HEK293 (cell line): ENCODE measurements around the gene RAD23B.

Experiments
- CTCF ChIA-PET: fragments of 350-600 bp; formaldehyde crosslinking; extraction: SDS; loops from one replicate; lab custom pipeline; 2021; ENCODE audit warnings: antibody characterized with exemption; lab: Yijun Ruan, JAX
- POLR2A ChIA-PET: fragments of 300-600 bp; formaldehyde crosslinking; extraction: SDS; loops from one replicate; lab custom pipeline; 2020; ENCODE audit warnings: antibody characterized with exemption, inconsistent platforms; lab: Yijun Ruan, JAX
- H3K27ac ChIP-seq: fragments of 200-500 bp; sonication (Bioruptor generic); 2 replicates; pipeline ENCODE4 v1.5.1; 2014; ENCODE audit warnings: low read depth, low read length, control low read depth, inconsistent platforms; ENCODE audit errors: extremely low read depth
- H3K36me3 ChIP-seq, 2 experiments: fragments of 200-500 bp in 1 of 2; sonication (Bioruptor generic) in 1 of 2; 1 replicate in 1 of 2; 2 replicates in 1 of 2; pipeline ENCODE4 v1.5.1; 2014 to 2017; ENCODE audit warnings: inconsistent platforms in 2 of 2, low read length in 2 of 2; ENCODE audit not compliant: control insufficient read depth in 2 of 2, insufficient read depth in 1 of 2
- H3K4me1 ChIP-seq: fragments of 200-500 bp; sonication (Bioruptor generic); 2 replicates; pipeline ENCODE4 v1.5.1; 2014; ENCODE audit warnings: mild to moderate bottlenecking, low read length, inconsistent platforms; ENCODE audit not compliant: control insufficient read depth, insufficient read depth
- H3K4me3 ChIP-seq: 2 replicates; pipeline ENCODE4 v1.5.1; 2011; ENCODE audit warnings: low read depth, mild to moderate bottlenecking, control low read depth, low read length, moderate library complexity
- H3K9me3 ChIP-seq: fragments of 200-500 bp; sonication (Bioruptor generic); 2 replicates; pipeline ENCODE4 v1.5.1; 2014; ENCODE audit warnings: low read depth, low read length, inconsistent platforms; ENCODE audit not compliant: control insufficient read depth, insufficient read depth
- KLF9 ChIP-seq: fragments of 450-650 bp; formaldehyde crosslinking; IDR thresholded peaks from 2 replicates; pipeline ENCODE4 v1.5.1; 2016; ENCODE audit warnings: missing biosample characterization, missing genetic modification characterization, low read depth
- OSR2 ChIP-seq: fragments of 450-650 bp; formaldehyde crosslinking; IDR thresholded peaks from 2 replicates; pipeline ENCODE4 v1.5.1; 2016; ENCODE audit warnings: missing biosample characterization, missing genetic modification characterization
- TSHZ1 ChIP-seq: fragments of 450-650 bp; formaldehyde crosslinking; IDR thresholded peaks from 2 replicates; pipeline ENCODE4 v1.5.1; 2016; ENCODE audit warnings: missing biosample characterization, missing genetic modification characterization, borderline replicate concordance
- ZBTB17 ChIP-seq: fragments of 450-650 bp; formaldehyde crosslinking; IDR thresholded peaks from 2 replicates; pipeline ENCODE4 v1.5.1; 2016; ENCODE audit warnings: missing biosample characterization, missing genetic modification characterization
- ZNF114 ChIP-seq: fragments of 450-650 bp; formaldehyde crosslinking; IDR thresholded peaks from 2 replicates; pipeline ENCODE4 v1.5.0; 2017; ENCODE audit warnings: missing biosample characterization, missing genetic modification characterization
- ZNF121 ChIP-seq: fragments of 450-650 bp; formaldehyde crosslinking; IDR thresholded peaks from 2 replicates; pipeline ENCODE4 v1.5.1; 2016; ENCODE audit warnings: missing biosample characterization, missing genetic modification characterization
- ZNF16 ChIP-seq: fragments of 450-650 bp; formaldehyde crosslinking; IDR thresholded peaks from 2 replicates; pipeline ENCODE4 v1.5.1; 2016; ENCODE audit warnings: low read depth, missing biosample characterization, missing genetic modification characterization
- ZNF221 ChIP-seq: fragments of 450-650 bp; formaldehyde crosslinking; IDR thresholded peaks from 2 replicates; pipeline ENCODE4 v1.5.1; 2017; ENCODE audit warnings: missing biosample characterization, missing genetic modification characterization, borderline replicate concordance
- ZNF274 ChIP-seq, 2 experiments: fragments of 200-500 bp in 1 of 2; fragments of 450-650 bp in 1 of 2; sonication (Bioruptor generic) in 1 of 2; formaldehyde crosslinking in 1 of 2; IDR thresholded peaks; 2 replicates each; pipeline versions ENCODE4 v1.5.1 to v1.6.1; 2014 to 2016; ENCODE audit warnings: borderline replicate concordance in 1 of 2, inconsistent platforms in 1 of 2, low read length in 1 of 2, missing biosample characterization in 1 of 2, missing genetic modification characterization in 1 of 2
- ZNF280C ChIP-seq: fragments of 450-650 bp; formaldehyde crosslinking; IDR thresholded peaks from 2 replicates; pipeline ENCODE4 v1.5.1; 2016; ENCODE audit warnings: missing biosample characterization, missing genetic modification characterization
- ZNF488 ChIP-seq: fragments of 450-650 bp; formaldehyde crosslinking; IDR thresholded peaks from 2 replicates; pipeline ENCODE4 v1.5.1; 2016; ENCODE audit warnings: missing biosample characterization, missing genetic modification characterization
- ZNF555 ChIP-seq: fragments of 450-650 bp; formaldehyde crosslinking; conservative IDR thresholded peaks from 2 replicates; pipeline ENCODE4 v1.5.1; 2017; ENCODE audit warnings: missing biosample characterization, mild to moderate bottlenecking, missing genetic modification characterization, inconsistent platforms
- ZNF600 ChIP-seq: fragments of 450-650 bp; formaldehyde crosslinking; IDR thresholded peaks from 2 replicates; pipeline ENCODE4 v1.5.1; 2016; ENCODE audit warnings: missing biosample characterization, missing genetic modification characterization
- ZNF692 ChIP-seq: fragments of 450-650 bp; formaldehyde crosslinking; IDR thresholded peaks from 2 replicates; pipeline ENCODE4 v1.5.1; 2016; ENCODE audit warnings: missing biosample characterization, missing genetic modification characterization
- ZNF830 ChIP-seq: fragments of 450-650 bp; IDR thresholded peaks from 2 replicates; pipeline ENCODE4 v1.5.0; 2018; ENCODE audit warnings: missing biosample characterization, missing genetic modification characterization, low read depth, mild to moderate bottlenecking, moderate library complexity
- ZNF843 ChIP-seq: fragments of 450-650 bp; formaldehyde crosslinking; IDR thresholded peaks from 2 replicates; pipeline ENCODE4 v1.5.1; 2016; ENCODE audit warnings: missing biosample characterization, missing genetic modification characterization
- TF ChIP-seq, protein P1 (sequence below): fragments of 450-650 bp; formaldehyde crosslinking; IDR thresholded peaks from 2 replicates; pipeline ENCODE4 v1.5.1; 2017; ENCODE audit warnings: missing biosample characterization, missing genetic modification characterization

Gene RAD23B

GRCh38 chr9:107336718-107337360 lies 53.8 kb downstream of the RAD23B start:
- TF ChIP-seq ZNF555 (tag by site-specific recombination) (no peak), ZNF121 (no peak), ZNF280C (tag by site-specific recombination) (no peak), ZNF114 (tag by site-specific recombination) (no peak), ZNF692 (tag by site-specific recombination) (no peak), ZNF830 (tag by site-specific recombination) (no peak)
- Histone ChIP-seq H3K9me3 (no peaks in the 10 kb centered on the region), H3K4me1 (no peaks in the 10 kb centered on the region), H3K4me3 (no peak overlapping the region), H3K36me3 (peaks cover 3 to 74% of the 10 kb centered on the region in 2 experiments; a peak in 1 of 3 replicates), H3K27ac (no peak overlapping the region)
- ChIA-PET CTCF (interaction anchor here (0.6 kb wide), 1 partner anchor 54 kb away, joined by 3 read pairs; no protein-coding TSS in a partner anchor), POLR2A (no interaction called here)

GRCh38 chr9:107337676-107338590 lies 54.9 kb downstream of the RAD23B start:
- H3K27ac ChIP-seq, result no peak overlapping the region
- ChIA-PET POLR2A (no interaction called here), CTCF (interaction anchor here (0.7 kb wide), 1 partner anchor 114 kb away, joined by 3 read pairs; no protein-coding TSS in a partner anchor)
- no peaks in the 10 kb centered on the region for H3K9me3 ChIP-seq
- TF ChIP-seq ZBTB17 (tag by site-specific recombination) (0 out of 2 replicates have a peak, but pooled peaks have one; percentile 12), OSR2 (tag by site-specific recombination) (no peak)
- no peak overlapping the region for H3K4me3 ChIP-seq
- no peaks in the 10 kb centered on the region for H3K4me1 ChIP-seq
- H3K36me3 ChIP-seq, result peaks cover 3 to 63% of the 10 kb centered on the region in 2 experiments; a peak in 1 of 3 replicates

DNA sequence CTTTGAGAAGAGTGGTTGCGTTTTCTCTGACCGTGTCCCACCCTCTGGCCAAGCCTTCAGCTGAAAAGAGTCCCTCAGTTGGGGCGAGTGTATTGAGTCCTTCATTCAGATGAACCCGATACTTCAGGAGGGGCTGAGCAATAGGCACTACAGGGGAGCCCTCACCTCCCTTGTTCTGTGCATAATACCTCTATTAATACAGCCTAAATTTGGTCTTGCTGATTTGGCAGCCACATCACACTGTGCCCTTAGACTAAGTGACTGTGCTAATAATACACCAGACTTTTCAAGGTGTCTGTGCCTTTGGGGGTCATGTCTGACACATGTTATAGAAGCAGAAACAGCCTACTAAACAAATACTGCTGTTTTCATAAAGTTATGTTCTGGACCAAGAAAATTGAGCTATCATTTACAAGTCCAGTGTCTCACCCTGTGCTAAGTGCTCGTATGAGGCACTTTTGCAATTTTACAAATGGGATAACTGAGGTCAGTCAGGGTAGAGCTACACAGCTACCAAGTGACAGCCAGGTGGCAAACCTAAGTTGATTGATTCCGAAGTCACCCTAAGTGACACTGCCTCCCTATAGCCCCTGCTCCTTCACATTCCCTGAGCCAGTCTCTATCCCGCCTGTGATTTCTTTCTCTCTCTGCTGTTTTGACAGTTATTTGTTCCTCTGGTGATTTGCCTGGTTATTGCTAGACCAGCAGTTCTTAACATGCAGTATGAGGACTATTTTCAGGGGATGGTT lies 56.0 kb downstream of the RAD23B start:
- H3K27ac ChIP-seq, result no peak overlapping the region
- CTCF ChIA-PET, result interaction anchor here (0.7 to 0.8 kb wide), 3 partner anchors 10 to 22 kb away, joined by 3 to 4 read pairs (median 3); no protein-coding TSS in a partner anchor
- no peaks in the 10 kb centered on the region for H3K4me1 ChIP-seq
- H3K36me3 ChIP-seq, result peaks cover 3 to 51% of the 10 kb centered on the region in 2 experiments; a peak in 1 of 3 replicates
- POLR2A ChIA-PET, result no interaction called here
- no peak overlapping the region for H3K4me3 ChIP-seq
- no peaks in the 10 kb centered on the region for H3K9me3 ChIP-seq
- TF ChIP-seq KLF9 (tag by site-specific recombination), result no peak
- TF ChIP-seq ZNF843 (tag by site-specific recombination), result no peak
- TF ChIP-seq ZNF221 (tag by site-specific recombination), result no peak
- no peak for TF ChIP-seq ZNF274 (IDR thresholded peaks at IDR 0.05; ENCODE audit: low read length)
- no peak for TF ChIP-seq ZNF274 (tag by site-specific recombination; IDR thresholded peaks at IDR 0.05; ENCODE audit: borderline replicate concordance)
- TF ChIP-seq ZNF488 (tag by site-specific recombination), result no peak
- TF ChIP-seq ZNF16, result no peak
- TF ChIP-seq ZNF600 (tag by site-specific recombination), result no peak
- no peak for TF ChIP-seq TSHZ1 (tag by site-specific recombination)
- TF ChIP-seq, protein P1, sequence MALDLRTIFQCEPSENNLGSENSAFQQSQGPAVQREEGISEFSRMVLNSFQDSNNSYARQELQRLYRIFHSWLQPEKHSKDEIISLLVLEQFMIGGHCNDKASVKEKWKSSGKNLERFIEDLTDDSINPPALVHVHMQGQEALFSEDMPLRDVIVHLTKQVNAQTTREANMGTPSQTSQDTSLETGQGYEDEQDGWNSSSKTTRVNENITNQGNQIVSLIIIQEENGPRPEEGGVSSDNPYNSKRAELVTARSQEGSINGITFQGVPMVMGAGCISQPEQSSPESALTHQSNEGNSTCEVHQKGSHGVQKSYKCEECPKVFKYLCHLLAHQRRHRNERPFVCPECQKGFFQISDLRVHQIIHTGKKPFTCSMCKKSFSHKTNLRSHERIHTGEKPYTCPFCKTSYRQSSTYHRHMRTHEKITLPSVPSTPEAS (tag by site-specific recombination), result no peak
